Cerebellar cortex (tissue), 1 donor: ENCODE measurements around the gene RTTN.

ENCODE experiments used
- DNase-seq: peaks from one replicate; pipeline ENCODE4 v3.0.0-alpha.2; 2015; ENCODE audit warnings: low spot score

The RTTN gene

DNA sequence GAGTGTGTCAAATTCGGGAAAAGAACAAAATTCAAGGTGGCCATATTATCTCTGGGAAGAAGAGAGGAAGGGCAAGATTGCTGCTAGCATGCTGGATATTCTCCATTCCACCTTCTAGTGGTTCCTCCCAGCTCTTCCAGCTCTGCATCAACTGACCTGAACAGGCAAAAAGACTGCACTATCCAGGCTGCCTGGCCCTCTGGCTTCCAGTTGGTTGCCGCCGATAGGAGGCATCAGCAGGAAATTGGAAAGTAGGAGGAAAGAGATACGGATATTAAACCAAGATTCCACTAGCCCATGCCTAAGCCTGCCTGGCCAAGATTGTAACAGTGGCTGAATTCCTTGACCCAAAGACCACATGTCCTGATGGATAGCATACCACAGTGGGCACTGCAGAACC is 1.7 kb upstream of the RTTN start:
- peak; percentile 23 for DNase-seq

GRCh38 chr18:70200286-70200685 is 5.2 kb downstream of the RTTN start:
- DNase-seq, result no peak

DNA sequence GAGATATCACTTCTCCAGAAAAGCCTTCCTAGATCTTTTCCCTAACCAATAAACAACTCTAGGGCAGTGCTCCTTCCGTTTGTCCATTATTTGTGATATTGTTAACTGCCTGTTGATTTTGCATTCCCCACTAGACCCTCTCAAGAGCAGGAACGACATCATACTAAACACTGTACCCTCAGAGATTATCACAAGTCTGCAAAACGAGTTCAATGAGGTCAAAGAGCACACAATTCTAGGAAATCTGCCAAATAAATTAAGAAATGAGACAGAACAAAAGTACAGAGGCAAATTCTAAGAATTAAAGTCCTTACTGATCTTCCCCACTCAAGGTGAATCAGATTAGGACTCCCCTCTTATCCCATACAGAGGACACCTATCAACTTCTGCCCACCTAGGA is 7.6 kb downstream of the RTTN start:
- DNase-seq, result no peak

DNA sequence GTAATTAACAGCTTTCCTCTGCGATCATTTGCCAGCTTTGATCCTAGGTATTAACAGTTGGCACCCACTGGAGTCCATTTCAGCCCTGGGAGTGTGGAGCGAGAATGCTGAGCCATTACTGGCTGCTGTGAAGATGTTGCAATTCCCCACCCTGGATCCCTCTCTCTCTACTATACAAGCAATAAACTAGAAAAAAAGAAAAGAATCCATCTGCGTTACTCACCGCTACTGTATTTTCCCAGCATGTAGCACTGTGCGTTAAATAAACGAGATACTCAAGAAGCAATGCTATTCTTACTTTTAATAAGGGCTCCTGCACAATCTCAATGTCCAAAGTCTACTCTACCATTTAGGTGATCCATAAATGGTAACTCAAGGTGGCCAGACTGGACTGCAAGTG is 8.5 kb downstream of the RTTN start:
- no peak for DNase-seq

- peak; percentile 68 for DNase-seq
These were observed 9.5 kb downstream of the RTTN start for GRCh38 chr18:70195852-70196434.

GRCh38 chr18:70195014-70195614 is 10.4 kb downstream of the RTTN start:
- DNase-seq, result no peak

- no peak for DNase-seq
These were observed 11.1 kb downstream of the RTTN start for GRCh38 chr18:70194227-70194890.

- DNase-seq, result no peak
These were observed 15.0 kb downstream of the RTTN start for GRCh38 chr18:70190529-70190928.

DNA sequence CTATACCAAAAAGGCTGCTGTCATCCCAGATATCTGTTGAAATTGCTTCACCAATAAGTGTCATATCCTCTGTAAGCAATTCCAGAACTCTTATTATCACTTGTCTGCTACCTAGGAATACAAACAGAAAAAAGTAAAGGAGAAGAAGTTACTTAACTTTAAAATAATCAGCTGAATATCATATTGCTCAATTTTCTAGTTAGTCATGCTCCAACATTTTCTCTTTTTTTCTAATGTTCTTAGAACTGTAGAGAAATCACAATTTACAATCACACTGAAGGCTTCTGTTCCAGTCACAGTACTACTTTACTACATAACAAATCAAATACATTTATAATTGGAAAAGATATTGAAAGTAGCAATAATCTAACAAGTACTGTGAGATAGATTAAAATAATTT is 17.4 kb downstream of the RTTN start:
- DNase-seq, result no peak

DNA sequence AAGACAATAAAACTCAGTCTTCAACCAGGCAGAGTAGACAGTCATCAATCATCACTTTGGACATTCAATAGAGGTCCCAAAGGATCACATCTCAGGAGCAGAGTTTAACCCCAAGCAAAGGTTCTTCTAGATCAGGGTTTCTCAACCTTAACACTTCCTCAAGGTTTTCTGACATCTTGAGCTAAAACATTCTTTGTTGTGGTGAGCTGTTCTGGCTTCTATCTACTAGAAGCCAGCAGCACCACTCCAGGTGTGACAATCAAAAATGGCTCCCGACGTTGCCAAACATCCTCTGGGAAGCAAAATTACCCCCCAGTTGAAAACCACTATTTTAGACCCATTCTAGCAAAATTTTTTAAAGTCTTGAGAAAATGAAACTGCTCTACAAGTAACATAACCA is 22.0 kb downstream of the RTTN start:
- DNase-seq, result no peak

DNA sequence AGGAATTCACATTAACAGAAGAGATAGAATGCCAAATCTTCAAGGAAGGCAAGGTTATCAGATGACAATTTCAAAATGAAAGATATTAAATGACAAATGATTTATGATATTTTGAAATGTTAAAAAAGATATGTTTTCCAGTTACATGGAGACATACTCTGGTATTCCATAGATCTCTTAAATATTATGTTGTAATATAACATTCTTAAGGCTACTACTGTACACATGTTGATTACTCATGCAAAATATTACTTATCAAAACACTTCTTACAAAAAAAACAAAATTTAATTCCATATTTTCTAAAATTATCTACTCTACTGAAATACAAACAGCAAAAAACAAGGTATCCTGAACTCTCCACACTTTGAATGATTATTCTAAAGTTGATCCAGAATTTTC is 22.9 kb downstream of the RTTN start:
- no peak for DNase-seq

DNA sequence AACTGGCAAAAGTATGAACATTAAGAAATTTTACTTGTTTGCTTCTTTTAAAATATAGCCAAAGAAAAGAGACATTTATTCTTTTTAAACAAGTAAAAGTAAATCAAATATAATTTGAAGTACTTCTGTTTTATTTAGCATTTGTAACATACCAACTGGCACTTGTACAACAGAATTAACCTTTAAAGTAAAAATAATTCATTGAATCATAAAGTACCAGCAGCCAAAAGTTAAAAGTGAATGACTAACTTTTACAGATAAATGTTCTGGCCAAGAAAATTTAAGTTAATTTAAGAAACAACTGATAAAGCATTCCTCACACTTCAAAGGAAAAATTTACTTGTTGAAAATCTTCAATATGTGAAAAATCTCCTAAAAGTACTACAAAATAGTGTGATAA is 23.8 kb downstream of the RTTN start:
- no peak for DNase-seq

GRCh38 chr18:70181015-70181414 is 24.5 kb downstream of the RTTN start:
- DNase-seq, result no peak

DNA sequence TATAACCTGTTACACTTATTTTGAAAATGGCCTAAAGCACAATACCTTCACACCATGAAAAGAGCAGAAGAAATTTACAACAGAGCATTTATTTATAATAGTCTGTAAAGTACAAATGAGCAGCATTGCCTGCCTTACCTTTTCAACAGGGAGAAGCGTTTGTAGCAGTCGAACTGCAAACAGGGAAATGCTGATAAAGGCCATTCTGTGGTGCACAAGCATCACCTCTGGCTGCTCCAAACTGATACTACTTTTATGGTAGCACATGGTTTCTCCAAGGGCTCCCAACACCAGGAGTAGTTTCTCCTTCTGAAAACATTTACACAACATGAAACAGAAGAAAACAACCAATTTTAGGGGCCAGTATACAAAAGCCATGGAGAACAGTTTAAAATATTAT is 28.9 kb downstream of the RTTN start:
- DNase-seq, result no peak

DNA sequence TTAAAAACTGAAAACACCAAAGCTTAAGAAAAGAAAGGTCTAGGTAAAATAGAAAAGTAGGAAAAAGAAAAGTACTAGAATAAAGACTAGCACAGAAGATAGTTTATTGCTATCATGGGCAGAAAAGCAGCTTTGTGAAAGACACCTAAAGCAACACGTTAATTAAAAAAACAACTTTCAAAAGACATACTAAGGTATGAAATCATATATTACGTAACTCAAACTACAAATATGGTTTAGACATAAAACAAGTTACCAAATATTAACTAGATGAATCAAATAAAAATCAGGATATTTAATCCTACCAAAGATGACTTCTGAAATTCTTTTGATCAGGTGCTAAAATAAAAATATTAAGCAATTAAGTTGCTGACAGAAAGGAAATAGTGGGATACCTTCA is 30.3 kb downstream of the RTTN start:
- DNase-seq, result no peak

GRCh38 chr18:70172225-70172624 is 33.3 kb downstream of the RTTN start:
- no peak for DNase-seq

- DNase-seq, result no peak
These were observed 35.7 kb downstream of the RTTN start for GRCh38 chr18:70169747-70170146.

- no peak for DNase-seq
These were observed 38.8 kb downstream of the RTTN start for GRCh38 chr18:70166668-70167067.

- no peak for DNase-seq
These were observed 39.6 kb downstream of the RTTN start for GRCh38 chr18:70165936-70166335.

- DNase-seq, result no peak
These were observed 45.3 kb downstream of the RTTN start for GRCh38 chr18:70160073-70160678.

DNA sequence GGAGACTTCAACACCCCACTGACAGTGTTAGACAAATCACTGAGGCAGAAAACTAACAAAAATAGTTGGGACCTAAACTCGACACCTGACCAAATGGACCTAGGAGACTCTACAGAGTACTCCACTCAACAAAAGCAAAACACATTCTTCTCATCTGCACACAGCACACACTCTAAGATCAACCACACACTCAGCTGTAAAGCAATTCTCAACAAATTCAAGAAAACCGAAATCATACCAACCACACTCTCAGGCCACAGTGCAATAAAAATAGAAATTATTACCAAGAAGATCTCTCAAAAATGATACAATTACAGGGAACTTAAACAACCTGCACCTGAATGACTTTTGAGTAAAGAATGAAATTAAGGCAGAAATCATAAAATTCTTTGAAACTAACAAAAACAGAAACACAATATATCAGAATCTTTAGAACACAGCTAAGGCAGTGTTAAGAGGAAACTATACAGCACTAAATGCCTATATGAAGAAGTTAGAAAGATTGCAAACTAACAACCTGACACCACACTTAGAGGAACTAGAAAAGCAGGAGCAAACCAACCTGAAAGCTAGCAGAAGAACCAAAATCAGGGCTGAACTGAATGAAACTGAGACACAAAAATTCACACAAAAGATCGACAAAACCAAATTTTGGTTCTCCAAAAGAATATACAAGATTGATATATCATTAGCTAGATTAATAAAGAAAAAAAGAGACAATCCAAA is 46.3 kb downstream of the RTTN start:
- no peak for DNase-seq

GRCh38 chr18:70156886-70157285 is 48.6 kb downstream of the RTTN start:
- DNase-seq, result no peak
